ENCODE data around the gene NMRK2.
"Not testable (repeated sequence)": the region's sequence is repeated elsewhere in the genome, so short reads cannot be mapped to it uniquely, and the experiment has no call there.

NMRK2 gene

DNA sequence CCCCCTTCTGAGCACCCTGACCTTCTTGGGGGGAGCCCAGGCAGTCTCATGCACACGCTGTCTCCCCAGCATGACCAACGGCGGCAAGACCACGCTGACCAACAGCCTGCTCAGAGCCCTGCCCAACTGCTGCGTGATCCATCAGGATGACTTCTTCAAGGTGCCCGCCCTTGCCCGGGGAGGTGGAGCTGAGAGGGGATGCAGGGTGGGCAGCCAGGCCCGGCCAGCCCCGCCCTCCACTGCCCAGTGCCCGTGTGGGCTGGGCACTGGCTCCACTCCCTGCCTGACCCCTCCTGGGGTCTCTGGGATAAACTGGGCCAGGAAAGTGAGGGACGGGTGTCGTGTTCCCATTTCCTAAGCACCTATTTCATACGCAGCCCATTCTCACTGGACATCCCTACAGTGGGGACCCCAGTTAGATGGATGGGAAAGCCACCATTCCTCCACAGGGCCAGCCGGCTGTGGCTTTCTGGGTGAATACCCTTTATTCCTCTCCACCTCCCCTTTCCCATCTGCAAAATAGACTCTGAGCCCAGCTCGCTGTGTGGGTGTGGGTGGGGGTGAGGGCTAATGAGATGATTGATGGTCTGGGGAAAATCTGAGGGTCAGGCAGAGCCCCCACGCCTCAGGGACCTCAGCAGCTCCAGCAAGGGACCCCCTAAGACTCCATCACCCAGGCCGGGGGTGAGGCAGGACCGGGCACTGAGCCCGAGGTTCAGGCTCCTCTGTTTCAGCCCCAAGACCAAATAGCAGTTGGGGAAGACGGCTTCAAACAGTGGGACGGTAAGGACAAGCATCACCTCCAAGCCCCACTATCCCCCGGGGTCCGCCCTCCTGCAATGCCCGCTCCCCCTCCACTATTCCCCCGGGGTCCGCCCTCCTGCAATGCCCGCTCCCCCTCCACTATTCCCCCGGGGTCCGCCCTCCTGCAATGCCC lies 3.9 kb downstream of the NMRK2 start:
- DNase-seq (ENCODE audit: low read depth in 3 of 3) = no peak

DNA sequence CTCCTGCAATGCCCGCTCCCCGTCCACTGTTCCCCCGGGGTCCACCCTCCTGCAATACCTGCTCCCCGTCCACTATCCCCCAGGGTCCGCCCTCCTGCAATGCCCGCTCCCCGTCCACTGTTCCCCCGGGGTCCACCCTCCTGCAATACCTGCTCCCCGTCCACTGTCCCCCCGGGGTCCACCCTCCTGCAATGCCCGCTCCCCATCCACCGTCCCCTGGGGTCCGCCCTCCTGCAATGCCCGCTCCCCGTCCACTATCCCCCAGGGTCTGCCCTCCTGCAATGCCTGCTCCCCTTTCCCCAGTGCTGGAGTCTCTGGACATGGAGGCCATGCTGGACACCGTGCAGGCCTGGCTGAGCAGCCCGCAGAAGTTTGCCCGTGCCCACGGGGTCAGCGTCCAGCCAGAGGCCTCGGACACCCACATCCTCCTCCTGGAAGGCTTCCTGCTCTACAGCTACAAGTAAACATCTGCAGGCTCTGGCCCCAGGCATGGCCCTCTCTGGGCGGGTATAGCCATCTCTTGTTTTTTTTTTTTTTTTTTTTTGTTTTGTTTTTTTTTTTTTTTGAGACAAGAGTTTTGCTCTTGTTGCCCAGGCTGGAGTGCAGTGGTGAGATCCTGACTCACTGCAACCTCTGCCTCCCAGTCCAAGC lies 5.6 kb downstream of the NMRK2 start:
- not testable (repeated sequence) for DNase-seq (ENCODE audit: low read depth in 3 of 3)

DNA sequence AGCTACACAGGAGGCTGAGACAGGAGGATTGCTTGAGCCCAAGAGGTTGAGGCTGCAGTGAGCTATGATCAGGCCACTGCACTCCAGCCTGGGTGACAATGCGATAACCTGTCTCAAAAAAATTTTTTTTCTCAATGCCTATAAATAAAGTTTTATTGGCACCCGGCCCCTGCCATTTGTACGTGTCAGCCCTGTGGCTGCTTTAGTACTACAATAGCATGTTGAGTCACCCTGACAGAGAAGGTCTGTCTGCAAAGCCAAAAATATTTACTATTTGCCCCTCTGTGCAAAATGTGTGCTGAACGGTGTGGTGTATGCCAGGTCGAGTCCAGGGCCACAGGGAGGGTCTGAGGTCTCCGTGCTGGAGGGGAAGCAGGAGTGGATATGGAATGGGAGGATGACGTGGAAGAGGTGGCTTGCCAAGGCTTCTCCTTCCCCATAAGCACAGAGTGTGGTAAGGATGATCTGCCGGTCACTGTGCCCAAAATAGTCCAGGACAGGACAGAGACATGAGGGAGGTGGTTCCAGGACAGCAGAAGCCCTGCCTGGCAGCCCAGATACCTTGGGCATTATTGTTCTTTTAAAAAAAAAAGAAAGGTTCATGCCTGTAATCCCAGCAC lies 10.0 kb downstream of the NMRK2 start:
- DNase-seq (ENCODE audit: low read depth in 3 of 3) = no peak

DNA sequence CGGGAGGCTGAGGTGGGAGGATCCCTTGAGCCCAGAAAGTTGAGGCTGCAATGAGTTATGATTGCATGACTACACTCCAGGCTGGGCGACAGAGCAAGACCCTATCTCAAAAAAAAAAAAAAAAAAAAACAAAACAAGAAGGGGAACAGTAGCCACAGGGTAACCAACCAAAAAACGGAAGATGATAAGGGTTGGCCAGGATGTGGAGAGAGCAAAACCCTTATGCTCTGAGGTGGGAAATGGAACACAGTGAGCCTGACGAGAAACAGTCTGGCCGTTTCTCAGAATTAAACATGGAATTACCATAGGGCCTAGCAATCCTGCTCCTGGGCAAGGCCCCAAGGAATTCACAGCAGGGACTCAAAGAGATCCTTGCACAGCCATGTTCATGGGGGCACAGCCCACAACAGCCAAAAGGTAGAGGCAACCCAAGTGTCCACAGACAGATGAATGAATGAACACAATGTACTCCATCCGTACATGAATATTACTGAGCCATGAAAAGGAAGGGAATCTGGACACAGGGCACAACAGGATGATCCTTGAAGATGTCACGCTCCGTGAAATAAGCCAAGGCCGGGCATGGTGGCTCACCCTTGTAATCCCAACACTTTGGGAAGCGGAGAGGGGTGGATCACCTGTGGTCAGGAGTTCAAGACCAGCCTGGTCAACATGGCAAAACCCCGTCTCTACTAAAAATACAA lies 11.3 kb downstream of the NMRK2 start:
- DNase-seq (ENCODE audit: low read depth in 3 of 3) = no peak

DNA sequence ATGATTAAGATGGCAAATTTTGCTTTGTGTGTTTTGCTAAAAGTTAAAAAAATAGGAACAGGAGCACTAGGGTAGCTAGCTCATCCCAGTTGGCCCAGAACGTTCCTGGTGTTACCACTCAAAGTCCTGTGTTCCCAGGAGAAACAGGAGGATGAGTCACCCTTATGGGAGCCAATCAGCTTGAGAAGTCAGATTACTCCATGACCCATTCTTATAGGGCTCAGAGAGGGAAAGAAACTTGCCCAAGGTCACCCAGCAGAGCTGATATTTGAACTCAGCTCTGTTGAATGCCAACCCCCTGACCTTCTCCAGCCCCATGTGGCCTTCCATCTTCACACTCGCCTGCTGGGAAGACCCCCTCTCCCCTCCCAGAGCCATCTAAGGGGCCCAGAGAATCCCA lies 13.0 kb downstream of the NMRK2 start:
- DNase-seq (ENCODE audit: low read depth in 3 of 3) = no peak

DNA sequence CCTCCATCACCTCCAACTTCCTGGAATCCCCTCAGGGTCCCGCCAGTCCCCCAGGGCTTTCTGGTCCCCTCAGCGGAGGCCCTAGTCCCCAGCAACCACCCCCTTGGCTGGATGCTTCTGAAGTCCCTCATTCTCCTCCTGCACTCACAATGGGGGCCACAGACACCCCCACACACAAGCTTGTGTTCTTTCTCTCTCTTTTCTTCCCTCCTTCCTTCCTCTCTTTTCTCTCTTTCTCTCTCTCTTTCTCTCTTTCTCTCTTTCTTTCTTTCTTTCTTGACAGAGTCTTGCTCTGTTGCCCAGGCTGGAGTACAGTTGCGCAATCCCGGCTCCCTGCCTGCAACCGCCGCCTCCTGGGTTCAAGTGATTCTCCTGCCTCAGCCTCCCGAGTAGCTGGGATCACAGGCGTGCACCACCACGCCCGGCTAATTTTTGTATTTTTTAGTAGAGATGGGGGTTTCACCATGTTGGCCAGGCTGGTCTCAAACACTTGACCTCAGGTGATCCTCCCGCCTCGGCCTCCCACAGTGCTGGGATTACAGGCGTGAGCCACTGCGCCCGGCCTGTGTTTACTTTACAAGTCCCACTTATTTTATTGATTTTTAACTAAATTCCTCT lies 14.6 kb downstream of the NMRK2 start:
- not testable (repeated sequence) for DNase-seq (ENCODE audit: low read depth in 3 of 3)

DNA sequence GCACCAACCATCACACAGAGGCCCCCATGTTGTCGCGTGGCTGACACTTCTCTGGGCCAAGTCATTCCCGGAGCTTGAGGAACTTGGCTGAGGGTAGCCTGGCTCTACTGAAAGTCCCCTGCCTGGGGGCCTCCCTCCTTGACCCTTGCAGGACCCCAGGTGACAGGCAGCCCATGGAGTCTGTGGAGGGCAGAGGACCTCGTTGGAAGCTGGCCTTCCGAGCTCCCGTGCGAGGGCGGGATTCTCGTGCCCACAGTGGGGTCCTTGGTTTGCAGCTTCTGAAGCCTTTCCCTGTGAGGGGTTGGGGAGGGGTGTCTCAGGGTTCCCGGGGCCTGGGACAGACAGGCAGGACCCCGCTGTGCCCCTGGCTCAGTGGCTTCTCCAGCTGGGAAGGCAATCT lies 16.4 kb downstream of the NMRK2 start:
- no peak for DNase-seq (ENCODE audit: low read depth in 3 of 3)

DNA sequence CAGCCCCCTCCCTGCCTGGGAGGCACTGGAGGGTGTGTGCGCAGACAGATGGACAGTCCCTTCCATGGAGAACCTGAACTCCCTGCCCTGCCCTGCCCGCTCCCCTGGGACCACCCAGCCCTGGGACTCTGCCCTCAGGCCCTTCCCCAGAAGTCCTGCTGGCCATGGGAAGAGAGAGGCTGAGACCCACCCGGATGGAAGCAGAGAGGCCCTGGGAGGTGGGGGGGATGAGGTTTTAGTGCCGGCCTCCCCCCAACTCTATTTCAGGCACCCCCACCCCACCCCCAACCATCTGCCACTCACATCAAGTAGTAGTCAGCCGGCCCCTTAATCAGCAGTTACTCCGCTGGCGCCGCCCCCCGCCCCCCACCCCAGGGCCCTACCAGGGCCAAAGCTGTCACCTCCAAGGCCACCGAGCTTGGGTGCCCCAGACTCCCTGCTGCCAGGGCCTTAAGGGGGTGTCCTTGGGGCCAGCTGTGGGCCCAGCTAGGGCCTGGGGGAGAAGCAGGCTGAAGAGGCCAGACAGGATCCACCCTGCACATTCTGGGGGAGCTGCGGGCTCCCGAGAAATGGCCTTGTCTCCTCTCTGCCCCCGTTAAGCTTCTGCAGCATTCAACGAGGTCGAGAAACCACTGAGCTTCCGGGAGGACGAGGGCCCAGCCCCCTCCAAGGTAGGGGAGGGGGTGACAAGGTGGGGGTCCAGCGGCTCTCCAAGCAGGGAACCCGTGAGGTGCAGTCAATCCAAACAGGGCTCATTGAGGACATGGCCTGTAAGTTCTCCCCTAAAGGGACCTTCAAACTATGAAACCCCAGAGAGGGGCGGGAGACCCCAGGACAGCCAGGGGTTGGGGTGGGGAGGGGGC lies 17.4 kb downstream of the NMRK2 start:
- DNase-seq (ENCODE audit: low read depth in 3 of 3) = no peak

DNA sequence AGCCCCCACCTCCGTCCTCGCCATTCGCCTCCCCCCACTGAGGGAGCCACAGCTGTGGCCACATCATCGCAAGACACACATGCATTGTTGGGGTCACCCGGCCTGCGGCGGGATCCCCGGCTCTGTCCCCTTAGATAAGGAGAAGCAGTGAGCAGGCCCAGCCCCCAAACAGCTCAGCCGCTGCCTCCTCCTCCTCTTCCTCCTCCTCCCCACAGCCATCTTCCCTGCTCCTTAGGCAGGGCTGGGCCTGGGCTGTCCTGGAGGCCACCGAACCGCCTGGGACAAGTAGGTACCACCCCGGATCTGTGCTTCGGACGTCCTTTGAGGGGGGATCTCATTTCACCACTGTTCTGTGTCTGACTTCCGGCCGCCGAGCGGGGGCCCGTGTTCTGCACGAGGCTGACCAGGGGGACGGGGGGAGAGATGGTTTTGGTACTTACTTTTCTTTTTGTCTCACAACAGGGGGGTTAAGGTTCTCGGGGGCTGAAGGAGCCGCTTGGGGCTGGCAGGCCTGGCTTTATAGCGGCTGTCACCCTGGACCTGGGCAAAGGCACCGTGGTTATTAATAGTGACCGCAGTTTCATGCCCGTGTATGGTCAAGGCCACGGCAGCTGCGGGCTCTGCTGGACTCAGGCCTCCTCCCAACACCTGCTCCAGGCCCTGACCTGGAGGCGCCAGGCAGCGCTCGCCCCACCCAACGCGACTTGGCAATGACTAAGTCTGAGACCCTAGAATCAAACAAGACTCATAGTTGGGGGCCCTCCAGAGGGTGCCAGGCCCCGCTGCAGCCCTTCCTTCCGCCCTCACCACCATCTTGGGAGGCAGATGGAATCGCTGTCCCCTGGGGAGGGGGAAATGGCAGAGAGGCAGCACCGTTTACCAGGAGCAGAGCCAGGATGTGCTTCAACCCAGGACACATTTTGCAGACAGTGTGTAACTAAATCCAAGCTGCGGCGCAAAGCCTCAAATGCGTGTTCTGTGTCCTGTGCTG lies 18.3 kb downstream of the NMRK2 start:
- no peak for DNase-seq (ENCODE audit: low read depth in 3 of 3)

DNA sequence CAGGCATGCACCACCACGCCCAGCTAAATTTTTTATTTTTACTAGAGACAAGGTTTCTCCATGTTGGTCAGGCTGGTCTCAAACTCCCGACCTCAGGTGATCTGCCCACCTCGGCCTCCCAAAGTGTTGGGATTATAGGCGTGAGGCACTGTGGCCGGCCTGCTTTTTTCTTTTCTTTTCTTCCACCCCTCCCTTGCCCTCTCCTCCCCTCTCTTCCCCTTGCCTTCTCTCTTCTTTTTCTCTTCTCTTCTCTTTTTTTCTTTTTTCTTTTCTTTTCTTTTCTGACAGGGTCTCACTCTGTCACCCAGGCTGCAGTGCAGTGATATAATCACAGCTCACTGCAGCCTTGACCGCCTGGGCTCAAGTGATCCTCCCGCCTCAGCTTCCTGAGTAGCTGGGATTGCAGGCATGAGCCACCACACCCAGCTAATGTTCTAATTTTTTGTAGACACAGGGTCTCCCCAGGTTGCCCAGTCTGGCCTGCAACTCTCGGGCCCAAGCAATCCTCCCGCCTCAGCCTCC lies 19.9 kb downstream of the NMRK2 start:
- DNase-seq (ENCODE audit: low read depth in 3 of 3) = not testable (repeated sequence)

DNA sequence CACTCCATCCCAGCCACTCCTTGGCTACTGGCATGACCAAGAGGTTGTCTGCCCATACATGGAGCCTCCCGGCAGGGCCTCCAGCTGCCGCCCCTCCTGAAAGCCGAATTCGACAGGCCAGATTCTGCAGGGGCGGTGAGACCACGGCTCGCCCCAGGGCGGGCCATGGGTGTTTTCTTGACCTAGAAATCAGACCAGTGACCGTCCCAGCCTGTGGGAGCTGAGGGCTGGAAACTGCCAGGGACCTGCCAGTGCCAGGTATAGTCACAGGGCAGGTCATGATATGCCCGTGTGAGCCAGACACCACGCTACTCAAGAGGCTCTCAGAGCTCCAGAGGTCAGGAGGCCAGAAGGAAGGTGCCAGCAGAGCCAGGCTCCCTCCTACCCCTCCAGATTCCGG lies 21.2 kb downstream of the NMRK2 start:
- DNase-seq (ENCODE audit: low read depth in 3 of 3) = no peak

DNA sequence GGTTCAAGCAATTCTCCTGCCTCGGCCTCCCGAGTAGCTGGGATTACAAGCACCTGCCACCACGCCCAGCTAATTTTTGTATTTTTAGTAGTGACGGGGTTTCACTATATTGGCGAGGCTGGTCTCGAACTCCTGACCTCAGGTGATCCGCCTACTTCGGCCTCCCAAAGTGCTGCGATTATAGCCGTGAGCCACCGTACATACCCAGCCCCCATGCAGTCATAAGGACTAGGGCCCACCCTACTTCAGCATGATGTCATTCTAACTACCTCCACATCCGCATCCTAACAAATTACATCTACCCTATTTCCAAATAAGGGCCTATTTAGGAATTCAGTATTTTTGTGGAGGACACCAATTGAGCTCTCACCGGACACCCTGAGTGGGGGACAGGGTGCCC lies 22.4 kb downstream of the NMRK2 start:
- not testable (repeated sequence) for DNase-seq (ENCODE audit: low read depth in 3 of 3)

DNA sequence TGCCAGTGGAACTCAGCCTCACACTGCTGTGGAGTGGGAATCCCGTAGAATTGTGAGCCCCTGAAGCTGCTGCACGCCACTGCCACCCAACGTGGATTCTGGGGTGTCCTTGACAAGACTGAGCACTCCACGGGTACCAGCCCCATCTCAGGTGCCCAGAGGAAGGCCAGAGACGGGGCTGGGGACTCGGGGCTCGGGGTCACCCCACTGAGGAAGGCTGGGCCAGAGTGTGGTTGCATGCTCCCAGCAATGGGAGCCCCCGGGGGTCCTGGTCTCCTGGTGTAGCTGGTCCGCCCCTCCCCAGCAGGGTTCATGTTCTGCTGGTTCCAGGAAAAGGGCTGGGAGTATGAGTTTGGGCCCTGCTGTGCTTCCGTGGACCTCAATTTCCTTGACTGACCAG lies 22.8 kb downstream of the NMRK2 start:
- DNase-seq (ENCODE audit: low read depth in 3 of 3) = no peak

DNA sequence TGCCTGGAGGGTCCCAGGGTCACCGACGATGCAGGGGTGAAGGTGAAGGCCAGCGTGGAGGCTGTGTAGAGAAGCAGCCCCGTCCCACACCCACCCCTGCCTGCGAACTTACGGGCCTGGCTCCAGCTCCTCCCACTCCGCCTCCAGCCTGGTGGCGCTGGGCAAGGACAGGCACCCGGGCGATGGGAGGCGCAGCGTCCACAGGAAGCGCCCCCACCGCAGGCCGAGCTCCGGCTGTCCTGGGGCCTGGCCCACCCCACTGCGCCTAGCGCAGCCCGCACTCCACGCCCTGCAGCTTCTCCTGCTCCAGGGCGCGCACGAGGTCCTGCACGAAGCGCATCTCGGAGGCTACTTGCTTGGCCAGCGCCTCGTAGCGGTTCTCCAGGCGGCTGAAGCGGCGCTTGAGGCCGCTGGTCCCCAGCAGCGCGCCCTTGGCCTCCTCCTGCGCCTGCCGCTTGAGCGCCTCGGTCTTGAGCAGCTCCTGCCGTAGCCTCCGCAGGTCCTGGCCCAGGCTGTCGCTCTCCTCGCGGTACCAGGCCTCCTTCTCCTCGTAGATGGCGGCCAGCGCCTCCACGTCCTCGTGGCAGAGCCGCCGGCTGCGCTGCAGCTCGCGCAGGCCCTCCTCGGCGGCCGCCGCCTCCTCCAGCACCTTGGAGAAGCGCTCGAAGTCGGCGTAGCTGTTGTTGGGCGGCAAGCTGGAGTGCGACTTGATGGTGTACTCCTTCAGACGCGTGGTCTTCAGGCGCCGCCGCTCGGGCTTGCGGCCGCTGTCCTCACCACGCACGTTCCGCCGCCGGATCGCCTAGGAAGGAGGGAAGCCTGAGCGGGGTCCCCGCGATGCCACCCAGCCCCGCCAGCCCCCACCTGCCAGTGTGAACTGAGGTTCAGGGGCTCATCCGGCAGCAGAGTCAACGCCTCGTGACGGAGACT lies 26.2 kb downstream of the NMRK2 start:
- DNase-seq (ENCODE audit: low read depth in 3 of 3) = no peak

DNA sequence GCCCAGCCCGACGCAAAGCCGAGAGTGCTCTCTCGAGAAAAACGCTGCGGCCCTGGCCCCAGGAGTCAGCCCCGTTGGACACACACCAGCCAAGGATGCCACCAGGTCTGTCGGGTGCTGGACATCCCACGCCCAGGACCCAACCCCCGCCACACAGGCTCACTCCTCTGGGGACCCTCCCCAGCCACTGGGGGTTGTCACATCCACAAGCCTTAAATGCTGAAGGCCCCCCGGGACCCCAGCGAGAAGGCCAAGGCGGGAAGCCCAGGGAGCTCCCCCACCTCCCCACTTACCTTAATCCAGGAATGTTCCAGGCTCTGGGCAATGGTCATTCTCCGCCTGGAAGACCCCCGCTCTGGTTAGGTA lies 26.9 kb downstream of the NMRK2 start:
- DNase-seq (ENCODE audit: low read depth in 3 of 3) = no peak

DNA sequence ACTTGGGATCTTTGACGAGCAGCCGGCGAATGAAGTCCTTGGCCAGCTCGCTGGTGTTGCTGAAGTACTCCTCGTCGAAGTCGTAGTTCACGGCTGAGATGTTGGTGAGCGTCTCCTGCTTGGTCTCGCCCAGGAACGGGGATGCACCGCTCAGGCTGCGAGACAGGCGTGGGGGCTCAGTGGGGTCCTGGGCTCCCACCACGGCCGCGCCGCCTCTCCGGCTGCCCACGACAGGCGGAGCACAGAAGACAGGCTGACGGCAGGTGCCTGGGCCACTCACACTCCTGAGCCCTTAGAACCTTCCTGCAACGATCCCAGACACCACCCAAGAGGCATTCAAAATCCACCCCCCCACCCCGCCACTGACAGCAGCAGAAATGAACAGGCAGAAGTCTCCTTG lies 28.1 kb downstream of the NMRK2 start:
- DNase-seq (ENCODE audit: low read depth in 3 of 3) = no peak

DNA sequence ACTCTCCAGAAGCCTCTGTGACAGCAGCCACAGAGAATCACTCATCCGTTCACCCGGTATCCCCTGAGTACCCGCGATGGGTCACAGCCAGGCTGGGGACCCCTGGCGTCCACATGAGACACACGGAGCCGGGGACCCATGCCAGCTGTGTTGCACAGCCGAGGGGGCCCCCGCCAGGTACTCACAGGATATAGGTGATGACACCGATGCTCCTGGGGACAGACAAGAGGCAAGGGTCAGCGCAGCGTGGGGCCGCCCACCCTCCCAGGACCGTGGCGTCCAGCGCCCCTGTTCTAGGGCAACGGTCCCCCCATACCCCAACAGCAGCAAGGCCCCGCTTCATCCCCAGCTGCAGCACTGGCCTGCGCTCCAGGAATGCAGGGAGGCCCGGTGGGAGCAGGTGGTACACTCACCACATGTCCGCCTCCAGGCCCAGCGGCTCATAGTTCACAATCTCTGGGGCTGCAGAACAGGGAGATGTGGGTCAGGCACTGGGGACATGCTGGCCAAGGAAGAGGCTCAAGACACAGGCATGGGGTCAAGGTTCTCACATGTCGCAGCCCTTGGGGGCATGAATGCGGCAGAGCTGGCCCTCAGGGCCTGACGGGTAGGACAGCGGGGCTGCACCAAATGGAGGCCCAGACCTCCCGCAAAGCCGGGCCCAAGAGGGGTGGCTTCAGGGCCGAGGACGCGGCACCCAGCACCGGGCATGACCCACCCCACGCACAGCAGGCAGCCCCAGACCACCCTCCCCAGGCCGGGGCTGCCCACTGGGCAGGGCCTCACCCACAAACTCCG lies 30.8 kb downstream of the NMRK2 start:
- no peak for DNase-seq (ENCODE audit: low read depth in 3 of 3)
